Measurements from ENCODE around the gene TMA7B. TPM values are rescaled to one million over a fixed set of nuclear protein-coding genes. Genes with fewer than 3 reads are reported as not detected.

Gene TMA7B
- polyA plus RNA-seq, 1 experiment: not detected

- no peaks in the 10 kb centered on the region for H3K36me3 ChIP-seq (ENCODE audit: control insufficient read depth, insufficient read depth, low read length)
- peaks cover 6% of the 10 kb centered on the region for H3K27me3 ChIP-seq (ENCODE audit: control insufficient read depth, insufficient read depth, low read length)
- DNase-seq (ENCODE audit: low read depth): no peak
- TF ChIP-seq CTCF (IDR thresholded peaks at IDR 0.05; ENCODE audit: insufficient read depth, low read depth, low read length): no peak
- ChIA-PET CTCF (interaction anchor here (0.6 to 1.4 kb wide), 4 partner anchors 9 to 484 kb away, joined by 3 to 4 read pairs (median 3); partner anchors contain the start of gene TMA7B), POLR2A (no interaction called here)
- H3K4me3 ChIP-seq (ENCODE audit: low read depth, low read length): no peak overlapping the region
Observed at GRCh38 chr22:39942439-39943230, 17.6 kb upstream of the TMA7B start.

GRCh38 chr22:39943337-39943736 is 16.9 kb upstream of the TMA7B start:
- Histone ChIP-seq H3K36me3 (ENCODE audit: control insufficient read depth, insufficient read depth, low read length) (no peaks in the 10 kb centered on the region), H3K27me3 (ENCODE audit: control insufficient read depth, insufficient read depth, low read length) (peaks cover 4% of the 10 kb centered on the region; the same call in 1 of the 2 replicates), H3K4me3 (ENCODE audit: low read depth, low read length) (no peak overlapping the region)
- no peak for DNase-seq (ENCODE audit: low read depth)
- no peak for TF ChIP-seq CTCF (IDR thresholded peaks at IDR 0.05; ENCODE audit: insufficient read depth, low read depth, low read length)
- CTCF ChIA-PET: interaction anchor here (1.1 to 1.4 kb wide), 3 partner anchors 10 to 18 kb away, joined by 3 to 4 read pairs (median 3); partner anchors contain the start of gene TMA7B
- POLR2A ChIA-PET: no interaction called here

- H3K27me3 ChIP-seq (ENCODE audit: control insufficient read depth, insufficient read depth, low read length): peaks cover 2% of the 10 kb centered on the region; the same call in 1 of the 2 replicates
- POLR2A ChIA-PET: no interaction called here
- H3K36me3 ChIP-seq (ENCODE audit: control insufficient read depth, insufficient read depth, low read length): no peaks in the 10 kb centered on the region
- CTCF ChIA-PET: interaction anchor here (1.1 kb wide), 1 partner anchor 16 kb away, joined by 3 read pairs; the partner anchor contains the start of gene TMA7B
- DNase-seq (ENCODE audit: low read depth): no peak
- TF ChIP-seq CTCF (IDR thresholded peaks at IDR 0.05; ENCODE audit: insufficient read depth, low read depth, low read length): no peak
- no peak overlapping the region for H3K4me3 ChIP-seq (ENCODE audit: low read depth, low read length)
Observed at GRCh38 chr22:39943953-39944872, 16.0 kb upstream of the TMA7B start.

GRCh38 chr22:39946126-39946502 is 14.1 kb upstream of the TMA7B start:
- Histone ChIP-seq H3K36me3 (ENCODE audit: control insufficient read depth, insufficient read depth, low read length) (no peaks in the 10 kb centered on the region), H3K4me3 (ENCODE audit: low read depth, low read length) (no peak overlapping the region), H3K27me3 (ENCODE audit: control insufficient read depth, insufficient read depth, low read length) (peaks cover 6% of the 10 kb centered on the region; the same call in 1 of the 2 replicates)
- ChIA-PET CTCF (interaction anchor here (1.0 kb wide), 1 partner anchor 14 kb away, joined by 6 read pairs; no protein-coding TSS in a partner anchor), POLR2A (interaction anchor here (0.6 kb wide), 1 partner anchor 422 kb away, joined by 4 read pairs; no protein-coding TSS in a partner anchor)
- DNase-seq (ENCODE audit: low read depth): no peak
- no peak for TF ChIP-seq CTCF (IDR thresholded peaks at IDR 0.05; ENCODE audit: insufficient read depth, low read depth, low read length)
